RWPE1 (cell line): Measurements from ENCODE around the gene TUBGCP3.
A peak's percentile ranks its signal among the peaks of the same experiment; 100 is the strongest.

Experiments
- CTCF ChIA-PET: fragments of 350-600 bp; sonication (Branson Sonifier 250); formaldehyde crosslinking; extraction: SDS; loops from one replicate; lab custom pipeline; 2021; lab: Yijun Ruan, JAX
- POLR2A ChIA-PET: fragments of 400-600 bp; formaldehyde crosslinking; extraction: SDS; loops from one replicate; lab custom pipeline; 2020; ENCODE audit warnings: antibody characterized with exemption; ENCODE audit not compliant: low non-redundant PET; lab: Yijun Ruan, JAX
- DNase-seq: peaks from one replicate; pipeline ENCODE4 v3.0.0; 2012; ENCODE audit warnings: low spot score
- H3K27ac ChIP-seq: fragments of 450-650 bp; 2 replicates; pipeline ENCODE4 v1.5.1; 2017
- CTCF ChIP-seq: fragments of 450-650 bp; conservative IDR thresholded peaks from 2 replicates; pipeline ENCODE4 v1.5.1; 2017; ENCODE audit warnings: low read depth, mild to moderate bottlenecking

TUBGCP3 gene

GRCh38 chr13:112588490-112589297 is 741 bp upstream of the TUBGCP3 start:
- POLR2A ChIA-PET, result no interaction called here
- TF ChIP-seq CTCF, result no peak
- DNase-seq, result no peak
- CTCF ChIA-PET, result interaction anchor here (1.2 kb wide), 1 partner anchor 17 kb away, joined by 7 read pairs; no protein-coding TSS in a partner anchor
- H3K27ac ChIP-seq, result peak overlapping the region; percentile 99

- H3K27ac ChIP-seq, result peak overlapping the region; percentile 99
- no peak for TF ChIP-seq CTCF
- ChIA-PET CTCF (no interaction called here), POLR2A (no interaction called here)
- DNase-seq, result peak; percentile 92
Observed at GRCh38 chr13:112587212-112587763, 665 bp downstream of the TUBGCP3 start.

- no peak overlapping the region for H3K27ac ChIP-seq
- no peak for TF ChIP-seq CTCF
- ChIA-PET CTCF (interaction anchor here (0.6 kb wide), 1 partner anchor 10 kb away, joined by 3 read pairs; no protein-coding TSS in a partner anchor), POLR2A (no interaction called here)
- no peak for DNase-seq
Observed at GRCh38 chr13:112586334-112586960, 1.5 kb downstream of the TUBGCP3 start.

GRCh38 chr13:112583592-112584277 is 4.2 kb downstream of the TUBGCP3 start:
- H3K27ac ChIP-seq, result no peak overlapping the region
- CTCF ChIA-PET, result no interaction called here
- no peak for TF ChIP-seq CTCF
- no peak for DNase-seq
- POLR2A ChIA-PET, result no interaction called here

GRCh38 chr13:112582263-112582662 is 5.7 kb downstream of the TUBGCP3 start:
- no peak for DNase-seq
- TF ChIP-seq CTCF, result no peak
- ChIA-PET CTCF (interaction anchor here (1.0 kb wide), 1 partner anchor 24 kb away, joined by 3 read pairs; no protein-coding TSS in a partner anchor), POLR2A (no interaction called here)
- no peak overlapping the region for H3K27ac ChIP-seq

GRCh38 chr13:112580912-112581311 is 7.0 kb downstream of the TUBGCP3 start:
- DNase-seq, result no peak
- no peak for TF ChIP-seq CTCF
- CTCF ChIA-PET, result no interaction called here
- POLR2A ChIA-PET, result no interaction called here
- H3K27ac ChIP-seq, result no peak overlapping the region
